ENCODE measurements around the gene DCAF8.

DCAF8 gene

GRCh38 chr1:160205242-160206035 lies 56.9 kb downstream of the DCAF8 start, which contains the start of gene PEA15:
Gene PEA15 (plus strand): TSS chr1:160205384. CDS start chr1:160211545, 6,161 bp downstream.
- Histone ChIP-seq H3K4me3 (ENCODE audit: low read depth, low read length) (peak within 1 kb of the TSS; percentile 90), H3K9ac (peak within 1 kb of the TSS; percentile 37), H3K4me1 (peaks cover 2% of the 10 kb centered on the region), H3K79me2 (peaks cover 2% of the 10 kb centered on the region), H3K9me3 (ENCODE audit: control insufficient read depth, low read length) (no peaks in the 10 kb centered on the region), H2AFZ (peak within 1 kb of the TSS; percentile 80), H3K27ac (peak within 1 kb of the TSS; percentile 69), H3K36me3 (ENCODE audit: control insufficient read depth, insufficient read depth, low read length) (no peaks in the 10 kb centered on the region), H3K27me3 (ENCODE audit: control insufficient read depth, insufficient read depth, low read length) (no peaks in the 10 kb centered on the region), H3K4me2 (ENCODE audit: low read length) (peak within 1 kb of the TSS; percentile 81)
- no peak for TF ChIP-seq CTCF (IDR thresholded peaks at IDR 0.05)

GRCh38 chr1:160204526-160205241 lies 57.7 kb downstream of the DCAF8 start:
- Histone ChIP-seq H3K9me3 (ENCODE audit: control insufficient read depth, low read length) (no peaks in the 10 kb centered on the region), H3K4me3 (ENCODE audit: low read depth, low read length) (no peak overlapping the region), H3K4me2 (ENCODE audit: low read length) (no peak overlapping the region), H3K36me3 (ENCODE audit: control insufficient read depth, insufficient read depth, low read length) (no peaks in the 10 kb centered on the region), H3K4me1 (peaks cover 2% of the 10 kb centered on the region), H3K79me2 (peaks cover under 1% of the 10 kb centered on the region), H2AFZ (peak overlapping the region; percentile 62), H3K27ac (peak overlapping the region; percentile 49), H3K9ac (no peak overlapping the region), H3K27me3 (ENCODE audit: control insufficient read depth, insufficient read depth, low read length) (no peaks in the 10 kb centered on the region)
- TF ChIP-seq CTCF (IDR thresholded peaks at IDR 0.05), result no peak

- H3K27me3 ChIP-seq (ENCODE audit: control insufficient read depth, insufficient read depth, low read length), result no peaks in the 10 kb centered on the region
- H3K79me2 ChIP-seq, result no peaks in the 10 kb centered on the region
- H3K4me1 ChIP-seq, result peaks cover 2% of the 10 kb centered on the region
- no peak overlapping the region for H3K27ac ChIP-seq
- H3K4me3 ChIP-seq (ENCODE audit: low read depth, low read length), result no peak overlapping the region
- H3K36me3 ChIP-seq (ENCODE audit: control insufficient read depth, insufficient read depth, low read length), result no peaks in the 10 kb centered on the region
- H2AFZ ChIP-seq, result no peak overlapping the region
- no peak for TF ChIP-seq CTCF (IDR thresholded peaks at IDR 0.05)
- H3K4me2 ChIP-seq (ENCODE audit: low read length), result no peak overlapping the region
- H3K9me3 ChIP-seq (ENCODE audit: control insufficient read depth, low read length), result no peaks in the 10 kb centered on the region
- H3K9ac ChIP-seq, result no peak overlapping the region
These were observed 61.6 kb downstream of the DCAF8 start for GRCh38 chr1:160200786-160201185.

GRCh38 chr1:160197231-160197630 lies 65.1 kb downstream of the DCAF8 start:
- Histone ChIP-seq H3K36me3 (ENCODE audit: control insufficient read depth, insufficient read depth, low read length) (no peaks in the 10 kb centered on the region), H3K27me3 (ENCODE audit: control insufficient read depth, insufficient read depth, low read length) (no peaks in the 10 kb centered on the region), H3K27ac (no peak overlapping the region), H3K4me2 (ENCODE audit: low read length) (no peak overlapping the region), H3K4me3 (ENCODE audit: low read depth, low read length) (no peak overlapping the region), H2AFZ (no peak overlapping the region), H3K9ac (no peak overlapping the region), H3K79me2 (no peaks in the 10 kb centered on the region), H3K4me1 (peaks cover 4% of the 10 kb centered on the region), H3K9me3 (ENCODE audit: control insufficient read depth, low read length) (no peaks in the 10 kb centered on the region)
- TF ChIP-seq CTCF (IDR thresholded peaks at IDR 0.05), result no peak

Measured in parathyroid adenoma (tissue), 2 donors.